K562 (cell line): ENCODE measurements around the gene FAM200B. TPM values are rescaled to one million over a fixed set of nuclear protein-coding genes. Genes with fewer than 3 reads are reported as not detected.

Source experiments
- polyA plus RNA-seq, 8 experiments: library from polyadenylated mRNA; depleted of rRNA in 4 of 8; stranded (reverse) in 5 of 8; unstranded in 3 of 8; fragments of >200 nt; fragmentation: Nextera tagmentation in 2 of 8; fragmentation: Illumina TruSeq in 1 of 8; extraction: Ambion mirVana in 2 of 8; extraction: Trizol in 1 of 8; gene quantifications; 2 replicates each; pipeline versions ENCODE4 v1.2.1 to v1.2.3, GENCODE V29; 2011 to 2014; ENCODE audit warnings: inconsistent platforms in 1 of 8, missing spikeins in 1 of 8
- total RNA-seq, 7 experiments: library from RNA; depleted of rRNA in 6 of 7; stranded (reverse); fragments of >200 nt in 6 of 7; fragmentation: Illumina TruSeq in 2 of 7; extraction: Trizol in 2 of 7; gene quantifications; 2 replicates each; pipeline versions ENCODE4 v1.2.1 to v1.2.3, GENCODE V29; 2011 to 2021; ENCODE audit warnings: low replicate concordance in 1 of 7

FAM200B gene
- total and polyA plus RNA-seq, 9 of the 15 experiments (the other 6 are each of a cell fraction or from before 2014, with no cell fraction given) = 17.4 to 48.0 (median 25.5) TPM

Other genes with a start within 250 kb of the FAM200B start
- gene CC2D2A, start 211.9 kb upstream of the FAM200B start, total RNA-seq (2014; rRNA removed) = 1.6 and 2.5 TPM in 2 replicates
- gene CC2D2A, start 211.9 kb upstream of the FAM200B start, total RNA-seq (2014; rRNA removed; fragmentation: Illumina TruSeq; extraction: Trizol) = 1.6 TPM in 2 replicates
- gene CC2D2A, start 211.9 kb upstream of the FAM200B start, total RNA-seq (2015; rRNA removed; fragmentation: Illumina TruSeq; extraction: Trizol) = 1.8 and 2.1 TPM in 2 replicates
- 1.7 TPM in 2 replicates for gene CC2D2A, start 211.9 kb upstream of the FAM200B start, total RNA-seq (2021)
- 0.15 and 0.36 TPM in 2 replicates for gene CC2D2A, start 211.9 kb upstream of the FAM200B start, polyA plus RNA-seq (2011; rRNA removed)
- 1.6 and 2.8 TPM in 2 replicates for gene CC2D2A, start 211.9 kb upstream of the FAM200B start, polyA plus RNA-seq (2014; fragmentation: Illumina TruSeq; extraction: Trizol)
- gene CC2D2A, start 211.9 kb upstream of the FAM200B start, polyA plus RNA-seq (2014; fragmentation: Nextera tagmentation; extraction: Ambion mirVana) = 1 to 10 TPM; 1.1 to 1.7 TPM
- gene CC2D2A, start 211.9 kb upstream of the FAM200B start, polyA plus RNA-seq (2014; rRNA removed) = 1.0 and 2.0 TPM in 2 replicates
- gene FBXL5, start 26.5 kb upstream of the FAM200B start, total RNA-seq (2014; rRNA removed) = 32.1 and 37.9 TPM in 2 replicates
- gene FBXL5, start 26.5 kb upstream of the FAM200B start, total RNA-seq (2014; rRNA removed; fragmentation: Illumina TruSeq; extraction: Trizol) = 25.3 and 27.9 TPM in 2 replicates
- gene FBXL5, start 26.5 kb upstream of the FAM200B start, total RNA-seq (2015; rRNA removed; fragmentation: Illumina TruSeq; extraction: Trizol) = 29.0 and 35.2 TPM in 2 replicates
- gene FBXL5, start 26.5 kb upstream of the FAM200B start, total RNA-seq (2021) = 22.1 and 23.5 TPM in 2 replicates
- 24.3 and 26.5 TPM in 2 replicates for gene FBXL5, start 26.5 kb upstream of the FAM200B start, polyA plus RNA-seq (2011; rRNA removed)
- gene FBXL5, start 26.5 kb upstream of the FAM200B start, polyA plus RNA-seq (2014; fragmentation: Illumina TruSeq; extraction: Trizol) = 13.2 and 15.9 TPM in 2 replicates
- 10 to 100 TPM in 1 of 2 experiments, 1 to 10 TPM in 1; 6.0 to 10.8 TPM for gene FBXL5, start 26.5 kb upstream of the FAM200B start, polyA plus RNA-seq (2014; fragmentation: Nextera tagmentation; extraction: Ambion mirVana)
- 15.5 and 28.9 TPM in 2 replicates for gene FBXL5, start 26.5 kb upstream of the FAM200B start, polyA plus RNA-seq (2014; rRNA removed)
- gene BST1, start 21.2 kb downstream of the FAM200B start, total RNA-seq (2014; rRNA removed) = not detected in 2 replicates
- gene BST1, start 21.2 kb downstream of the FAM200B start, total RNA-seq (2014; rRNA removed; fragmentation: Illumina TruSeq; extraction: Trizol) = not detected in 2 replicates
- not detected in 2 replicates for gene BST1, start 21.2 kb downstream of the FAM200B start, total RNA-seq (2015; rRNA removed; fragmentation: Illumina TruSeq; extraction: Trizol)
- not detected in 2 replicates for gene BST1, start 21.2 kb downstream of the FAM200B start, total RNA-seq (2021)
- 0.07 TPM in 2 replicates for gene BST1, start 21.2 kb downstream of the FAM200B start, polyA plus RNA-seq (2011; rRNA removed)
- gene BST1, start 21.2 kb downstream of the FAM200B start, polyA plus RNA-seq (2014; fragmentation: Illumina TruSeq; extraction: Trizol) = not detected in 2 replicates
- gene BST1, start 21.2 kb downstream of the FAM200B start, polyA plus RNA-seq (2014; fragmentation: Nextera tagmentation; extraction: Ambion mirVana) = under 1 TPM; 0.04 to 0.38 TPM
- gene BST1, start 21.2 kb downstream of the FAM200B start, polyA plus RNA-seq (2014; rRNA removed) = not detected in 2 replicates
- 0.12 TPM in 1 of 2 replicates, not detected in the other for gene CD38, start 96.5 kb downstream of the FAM200B start, total RNA-seq (2014; rRNA removed)
- not detected in 2 replicates for gene CD38, start 96.5 kb downstream of the FAM200B start, total RNA-seq (2014; rRNA removed; fragmentation: Illumina TruSeq; extraction: Trizol)
- gene CD38, start 96.5 kb downstream of the FAM200B start, total RNA-seq (2015; rRNA removed; fragmentation: Illumina TruSeq; extraction: Trizol) = 0.04 TPM in 1 of 2 replicates, not detected in the other
- 0.04 TPM in 1 of 2 replicates, not detected in the other for gene CD38, start 96.5 kb downstream of the FAM200B start, total RNA-seq (2021)
- 0.01 and 0.04 TPM in 2 replicates for gene CD38, start 96.5 kb downstream of the FAM200B start, polyA plus RNA-seq (2011; rRNA removed)
- not detected in 2 replicates for gene CD38, start 96.5 kb downstream of the FAM200B start, polyA plus RNA-seq (2014; fragmentation: Illumina TruSeq; extraction: Trizol)
- gene CD38, start 96.5 kb downstream of the FAM200B start, polyA plus RNA-seq (2014; fragmentation: Nextera tagmentation; extraction: Ambion mirVana) = under 1 TPM in 1 of 2 experiments, not detected in 1; 0.06 TPM
- gene CD38, start 96.5 kb downstream of the FAM200B start, polyA plus RNA-seq (2014; rRNA removed) = not detected in 2 replicates